ENCODE data around the gene ANXA4.

The ANXA4 gene

GRCh38 chr2:69741575-69742321 is at the start of gene ANXA4:
ANXA4 (plus strand) TSS chr2:69742134; CDS start chr2:69781566, 39,432 bp downstream.
- DNase-seq (ENCODE audit: low read depth in 2 of 2): peak; percentile 34 to 45

GRCh38 chr2:69692424-69692823 is 49.5 kb upstream of the ANXA4 start:
- no peak for DNase-seq (ENCODE audit: low read depth in 2 of 2)

- no peak for DNase-seq (ENCODE audit: low read depth in 2 of 2)
Measured at GRCh38 chr2:69693059-69693774, 48.7 kb upstream of the ANXA4 start.

GRCh38 chr2:69693775-69694450 is 48.0 kb upstream of the ANXA4 start:
- DNase-seq (ENCODE audit: low read depth in 2 of 2): no peak

DNA sequence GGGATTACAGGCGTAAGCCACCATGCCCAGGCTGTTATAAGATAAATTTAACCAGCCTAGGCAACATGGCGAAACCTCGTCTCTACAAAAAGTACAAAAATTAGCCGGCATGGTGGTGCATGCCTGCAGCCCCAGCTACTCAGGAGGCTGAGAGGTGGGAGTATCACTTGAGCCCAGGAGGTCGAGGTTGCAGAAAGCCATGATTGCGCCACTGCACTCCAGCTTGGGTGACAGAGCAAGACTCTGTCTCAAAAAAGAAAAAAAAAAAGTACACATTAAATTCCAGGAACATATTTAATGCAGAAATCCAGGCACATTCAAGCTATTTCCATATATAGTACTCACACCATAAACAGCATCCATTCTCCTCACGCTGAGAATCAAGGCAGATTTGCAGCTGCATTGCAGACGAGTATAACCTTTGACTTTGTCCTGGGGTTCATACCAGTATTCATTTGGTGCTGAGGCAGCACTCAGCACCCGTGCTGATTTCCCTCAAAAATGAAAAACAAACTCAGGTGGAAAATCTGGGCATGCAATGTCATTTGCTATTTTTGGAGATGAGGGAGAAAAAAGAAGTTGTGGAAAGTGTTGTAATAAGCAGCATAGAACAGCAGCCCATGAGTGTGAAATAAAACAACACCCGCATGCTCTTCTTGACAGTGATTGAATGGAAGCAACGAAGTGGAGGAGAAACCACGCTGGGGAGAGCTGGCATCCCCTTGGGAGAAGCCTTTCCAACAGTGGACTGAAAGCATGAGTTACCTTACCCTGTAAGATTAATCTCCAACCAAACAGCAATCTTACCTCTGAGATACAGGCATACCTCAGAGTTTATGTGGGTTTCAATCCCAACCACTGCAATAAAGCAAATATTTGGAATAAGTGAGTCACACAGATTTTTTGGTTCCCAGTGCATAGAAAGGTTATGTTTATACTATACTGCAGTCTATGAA is 46.8 kb upstream of the ANXA4 start:
- DNase-seq (ENCODE audit: low read depth in 2 of 2): no peak

- DNase-seq (ENCODE audit: low read depth in 2 of 2): no peak
Measured at GRCh38 chr2:69695850-69696216, 46.1 kb upstream of the ANXA4 start.

DNA sequence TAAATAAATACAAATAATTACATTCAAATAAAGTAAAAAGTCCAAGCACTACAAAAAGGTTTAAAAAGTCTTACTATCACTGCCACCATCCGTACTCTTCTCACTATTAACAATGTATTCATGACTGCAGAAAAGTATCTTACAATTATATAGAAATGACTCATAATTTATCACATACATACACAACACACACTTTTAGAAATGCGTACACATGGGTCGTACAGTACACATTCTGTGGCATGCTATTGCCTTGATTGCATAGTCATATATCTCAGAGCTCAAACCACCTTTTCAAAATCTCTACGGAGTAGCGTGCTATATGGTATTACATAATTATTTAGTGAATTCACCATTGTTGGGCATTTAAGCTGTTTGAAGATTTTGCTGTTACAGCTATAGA is 41.6 kb upstream of the ANXA4 start:
- DNase-seq (ENCODE audit: low read depth in 2 of 2): no peak

DNA sequence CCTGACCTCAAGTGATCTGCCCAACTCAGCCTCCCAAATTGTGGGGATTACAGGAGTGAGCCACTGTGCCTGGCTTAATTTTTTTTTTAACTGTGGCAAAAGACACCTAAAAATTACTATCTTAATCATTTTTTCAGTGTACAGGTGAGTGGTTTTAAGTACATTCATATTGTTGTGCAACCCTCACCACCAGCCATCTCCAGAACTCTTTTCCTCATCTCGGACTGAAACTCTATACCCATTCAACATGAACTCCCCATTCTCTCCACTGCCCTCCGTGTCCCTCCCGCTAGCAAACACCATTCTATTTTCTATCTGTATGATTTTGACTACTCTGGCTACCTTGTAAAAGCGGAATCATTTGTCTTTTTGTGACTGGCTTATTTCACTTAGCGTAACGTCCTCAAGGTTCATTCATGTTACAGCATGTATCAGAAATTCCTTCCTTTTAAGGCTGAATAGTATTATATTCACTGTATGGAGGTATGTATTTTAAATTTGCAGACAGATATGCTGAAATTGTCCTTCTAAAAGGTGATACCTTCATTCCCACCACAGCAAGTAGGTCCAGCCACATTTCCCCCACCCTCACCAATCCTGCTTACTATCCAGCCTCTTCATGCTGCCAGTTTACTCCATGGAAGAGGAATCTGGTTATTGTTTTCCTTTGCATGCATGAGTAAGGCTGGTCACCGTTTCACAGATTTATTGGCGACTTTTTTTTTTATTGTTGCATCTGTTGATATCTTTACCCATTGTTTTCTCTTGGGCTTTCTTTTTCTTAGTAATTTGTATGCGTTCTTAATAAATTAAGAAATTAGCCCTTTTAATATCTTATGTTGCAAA is 40.6 kb upstream of the ANXA4 start:
- no peak for DNase-seq (ENCODE audit: low read depth in 2 of 2)

- no peak for DNase-seq (ENCODE audit: low read depth in 2 of 2)
Measured at GRCh38 chr2:69703189-69703588, 38.7 kb upstream of the ANXA4 start.

GRCh38 chr2:69704446-69704845 is 37.5 kb upstream of the ANXA4 start:
- no peak for DNase-seq (ENCODE audit: low read depth in 2 of 2)

DNA sequence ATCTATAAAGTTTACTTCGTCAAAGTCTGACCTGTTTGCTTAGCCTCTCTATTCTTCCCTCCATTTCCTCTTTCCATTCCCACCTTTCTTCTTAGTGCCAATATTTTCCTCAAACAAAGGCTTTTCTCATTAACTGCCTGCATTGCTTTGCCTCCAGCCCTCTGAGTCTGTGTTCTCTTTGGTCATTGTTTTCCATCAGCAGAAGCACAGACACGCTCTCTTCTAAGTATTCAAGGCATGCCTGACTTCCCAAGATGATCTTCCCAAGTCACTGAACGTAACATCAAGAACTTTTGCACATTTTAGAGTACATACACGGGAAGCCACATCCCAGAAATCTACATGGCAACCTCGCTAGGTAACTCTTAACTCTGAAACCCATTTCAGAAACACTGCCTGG is 32.6 kb upstream of the ANXA4 start:
- no peak for DNase-seq (ENCODE audit: low read depth in 2 of 2)

- DNase-seq (ENCODE audit: low read depth in 2 of 2): no peak
Measured at GRCh38 chr2:69711971-69712370, 30.0 kb upstream of the ANXA4 start.

DNA sequence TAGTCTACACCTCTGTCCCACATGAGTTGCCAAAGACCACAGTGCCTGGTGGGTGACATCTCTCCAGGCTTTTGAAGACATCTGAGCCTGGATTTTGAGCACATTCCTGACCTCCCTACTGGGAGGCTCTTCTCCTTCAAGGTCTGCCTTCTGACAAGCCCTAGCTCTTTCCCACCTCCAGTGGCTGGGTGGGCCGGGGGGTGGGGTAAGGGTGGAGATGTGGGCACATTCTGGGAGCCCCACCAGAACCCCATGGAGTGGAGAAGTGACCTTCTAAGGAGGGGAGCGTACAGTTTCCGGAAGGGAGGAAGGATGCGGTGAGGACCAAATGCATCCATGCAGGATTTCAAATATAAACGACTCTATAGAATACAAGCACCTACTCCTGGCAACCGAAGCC is 27.9 kb upstream of the ANXA4 start:
- DNase-seq (ENCODE audit: low read depth in 2 of 2): no peak

- peak; percentile 68 to 82 for DNase-seq (ENCODE audit: low read depth in 2 of 2)
Measured at GRCh38 chr2:69714539-69715220, 27.3 kb upstream of the ANXA4 start.

DNA sequence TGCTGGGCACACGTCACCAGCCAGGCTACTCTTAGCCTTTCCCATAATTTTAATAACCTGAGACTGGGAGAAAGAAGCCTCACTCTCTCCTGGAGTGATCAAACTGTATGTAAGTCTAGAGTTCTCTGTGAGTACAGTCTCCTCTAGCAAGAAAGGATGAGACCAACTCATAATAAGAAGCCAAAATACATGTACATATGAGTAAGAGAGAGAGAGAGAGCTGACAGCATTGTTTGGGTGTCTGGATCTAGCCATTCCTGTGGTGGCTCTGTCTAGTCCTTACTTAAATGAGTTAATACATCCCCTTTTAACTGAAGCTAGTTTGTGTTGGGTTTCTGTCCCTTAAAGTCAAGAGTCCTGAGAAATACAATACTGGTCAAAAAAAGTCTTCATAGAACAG is 26.0 kb upstream of the ANXA4 start:
- no peak for DNase-seq (ENCODE audit: low read depth in 2 of 2)

GRCh38 chr2:69716555-69717120 is 25.3 kb upstream of the ANXA4 start:
- no peak for DNase-seq (ENCODE audit: low read depth in 2 of 2)

GRCh38 chr2:69717186-69717585 is 24.7 kb upstream of the ANXA4 start:
- no peak for DNase-seq (ENCODE audit: low read depth in 2 of 2)

GRCh38 chr2:69717861-69718273 is 24.1 kb upstream of the ANXA4 start:
- no peak for DNase-seq (ENCODE audit: low read depth in 2 of 2)

GRCh38 chr2:69718338-69718965 is 23.5 kb upstream of the ANXA4 start:
- no peak for DNase-seq (ENCODE audit: low read depth in 2 of 2)
